SK-N-SH treated with all-trans-retinoic acid at 6 μM for 48 hours (cell line): ENCODE measurements around the gene PPP1R12B.

Source experiments
- BACH2 ChIP-seq: fragments of 250-450 bp; sonication (Bioruptor Pico); IDR thresholded peaks from 2 replicates; pipeline ENCODE4 v1.9.0; 2021; ENCODE audit warnings: mild to moderate bottlenecking, borderline replicate concordance
- CREB5 ChIP-seq: fragments of 250-450 bp; sonication (Bioruptor Pico); IDR thresholded peaks from 2 replicates; pipeline ENCODE4 v1.5.1; 2020; ENCODE audit warnings: low read depth, mild to moderate bottlenecking, moderate library complexity
- CSDC2 ChIP-seq: fragments of 250-450 bp; sonication (Bioruptor Pico); IDR thresholded peaks from 2 replicates; pipeline ENCODE4 v1.5.0; 2020; ENCODE audit warnings: mild to moderate bottlenecking, moderate library complexity
- ESRRG ChIP-seq: fragments of 250-450 bp; sonication (Bioruptor Pico); IDR thresholded peaks from 2 replicates; pipeline ENCODE4 v1.6.1; 2021; ENCODE audit warnings: mild to moderate bottlenecking
- ISL1 ChIP-seq: fragments of 250-450 bp; sonication (Bioruptor Pico); IDR thresholded peaks from 2 replicates; pipeline ENCODE4 v2.1.2; 2022; ENCODE audit warnings: mild to moderate bottlenecking, moderate library complexity
- PATZ1 ChIP-seq: fragments of 250-450 bp; sonication (Bioruptor Pico); IDR thresholded peaks from 2 replicates; pipeline ENCODE4 v1.8.0; 2020; ENCODE audit warnings: mild to moderate bottlenecking, moderate library complexity, borderline replicate concordance
- ZFP3 ChIP-seq: fragments of 250-450 bp; sonication (Bioruptor Pico); IDR thresholded peaks from 2 replicates; pipeline ENCODE4 v1.5.0; 2020; ENCODE audit warnings: mild to moderate bottlenecking, moderate library complexity
- ZNF70 ChIP-seq: fragments of 450-650 bp; formaldehyde crosslinking; IDR thresholded peaks from 2 replicates; pipeline ENCODE4 v1.5.0; 2020; ENCODE audit warnings: mild to moderate bottlenecking, moderate library complexity
- ZNF8 ChIP-seq: fragments of 450-650 bp; formaldehyde crosslinking; IDR thresholded peaks from 2 replicates; pipeline ENCODE4 v1.5.0; 2020; ENCODE audit warnings: mild to moderate bottlenecking, moderate library complexity
- TF ChIP-seq, protein P1 (sequence below): fragments of 250-450 bp; sonication (Bioruptor Pico); IDR thresholded peaks from 2 replicates; pipeline ENCODE4 v1.5.1; 2021; ENCODE audit warnings: mild to moderate bottlenecking, moderate library complexity

DNA sequence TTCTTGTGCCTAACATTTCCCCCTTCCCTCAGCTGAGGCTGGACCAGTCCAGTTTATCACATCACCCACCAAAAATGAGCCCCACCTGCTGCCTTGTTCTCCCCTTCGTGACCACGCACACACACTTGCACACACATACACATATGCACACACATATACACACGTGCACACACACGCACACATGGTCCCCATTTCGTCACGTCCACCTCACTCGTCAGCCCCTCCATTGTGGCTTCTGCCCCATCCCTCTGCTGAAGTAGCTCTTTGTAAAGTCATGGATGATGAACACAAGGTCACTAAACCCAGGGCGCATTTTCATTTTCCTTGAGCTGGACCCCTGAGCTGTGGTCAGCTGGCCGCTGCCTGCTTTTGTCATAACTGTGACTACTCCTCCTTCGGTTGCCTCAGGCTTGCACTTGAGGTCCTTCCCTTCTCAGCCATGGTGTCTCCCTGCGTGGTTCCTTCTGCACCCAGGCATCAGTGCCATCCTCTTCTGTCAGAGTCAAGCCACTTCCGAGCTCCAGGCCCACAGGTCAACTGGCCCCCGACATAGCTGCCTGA is 267.9 kb downstream of the PPP1R12B start:
- TF ChIP-seq BACH2 (CRISPR knock-in tag): no peak
- TF ChIP-seq ZFP3 (CRISPR knock-in tag): no peak
- TF ChIP-seq, protein P1, sequence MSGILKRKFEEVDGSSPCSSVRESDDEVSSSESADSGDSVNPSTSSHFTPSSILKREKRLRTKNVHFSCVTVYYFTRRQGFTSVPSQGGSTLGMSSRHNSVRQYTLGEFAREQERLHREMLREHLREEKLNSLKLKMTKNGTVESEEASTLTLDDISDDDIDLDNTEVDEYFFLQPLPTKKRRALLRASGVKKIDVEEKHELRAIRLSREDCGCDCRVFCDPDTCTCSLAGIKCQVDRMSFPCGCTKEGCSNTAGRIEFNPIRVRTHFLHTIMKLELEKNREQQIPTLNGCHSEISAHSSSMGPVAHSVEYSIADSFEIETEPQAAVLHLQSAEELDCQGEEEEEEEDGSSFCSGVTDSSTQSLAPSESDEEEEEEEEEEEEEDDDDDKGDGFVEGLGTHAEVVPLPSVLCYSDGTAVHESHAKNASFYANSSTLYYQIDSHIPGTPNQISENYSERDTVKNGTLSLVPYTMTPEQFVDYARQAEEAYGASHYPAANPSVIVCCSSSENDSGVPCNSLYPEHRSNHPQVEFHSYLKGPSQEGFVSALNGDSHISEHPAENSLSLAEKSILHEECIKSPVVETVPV: no peak
- TF ChIP-seq CSDC2 (CRISPR knock-in tag): no peak
- TF ChIP-seq CREB5 (CRISPR knock-in tag): no peak
- TF ChIP-seq ISL1 (CRISPR knock-in tag): no peak
- TF ChIP-seq ZNF8 (CRISPR knock-in tag): no peak
- no peak for TF ChIP-seq ESRRG (CRISPR knock-in tag)
- TF ChIP-seq ZNF70 (CRISPR knock-in tag): no peak
- no peak for TF ChIP-seq PATZ1 (CRISPR knock-in tag)
